SK-N-SH treated with all-trans-retinoic acid at 6 μM for 48 hours (cell line): ENCODE results near the gene PAFAH1B2.

ENCODE experiments used
- CREB5 ChIP-seq: fragments of 250-450 bp; sonication (Bioruptor Pico); IDR thresholded peaks from 2 replicates; pipeline ENCODE4 v1.5.1; 2020; ENCODE audit warnings: low read depth, mild to moderate bottlenecking, moderate library complexity
- PATZ1 ChIP-seq: fragments of 250-450 bp; sonication (Bioruptor Pico); IDR thresholded peaks from 2 replicates; pipeline ENCODE4 v1.8.0; 2020; ENCODE audit warnings: mild to moderate bottlenecking, moderate library complexity, borderline replicate concordance
- ZFP30 ChIP-seq: fragments of 450-650 bp; formaldehyde crosslinking; IDR thresholded peaks from 2 replicates; pipeline ENCODE4 v1.5.0; 2022; ENCODE audit warnings: mild to moderate bottlenecking, moderate library complexity

GRCh38 chr11:117193130-117194020 lies 49.3 kb downstream of the PAFAH1B2 start:
- TF ChIP-seq PATZ1 (CRISPR knock-in tag): no peak
- TF ChIP-seq CREB5 (CRISPR knock-in tag): no peak
- no peak for TF ChIP-seq ZFP30 (CRISPR knock-in tag)
